Epidermal melanocyte (primary cell): Measurements from ENCODE around the gene TRPV2.
A peak's percentile ranks its signal among the peaks of the same experiment; 100 is the strongest.
"Not testable (repeated sequence)": the region's sequence is repeated elsewhere in the genome, so short reads cannot be mapped to it uniquely, and the experiment has no call there.

Source experiments
- DNase-seq: peaks from one replicate; pipeline ENCODE4 v3.0.0; 2011; ENCODE audit warnings: low spot score; ENCODE audit not compliant: insufficient read length

TRPV2 gene, protein sequence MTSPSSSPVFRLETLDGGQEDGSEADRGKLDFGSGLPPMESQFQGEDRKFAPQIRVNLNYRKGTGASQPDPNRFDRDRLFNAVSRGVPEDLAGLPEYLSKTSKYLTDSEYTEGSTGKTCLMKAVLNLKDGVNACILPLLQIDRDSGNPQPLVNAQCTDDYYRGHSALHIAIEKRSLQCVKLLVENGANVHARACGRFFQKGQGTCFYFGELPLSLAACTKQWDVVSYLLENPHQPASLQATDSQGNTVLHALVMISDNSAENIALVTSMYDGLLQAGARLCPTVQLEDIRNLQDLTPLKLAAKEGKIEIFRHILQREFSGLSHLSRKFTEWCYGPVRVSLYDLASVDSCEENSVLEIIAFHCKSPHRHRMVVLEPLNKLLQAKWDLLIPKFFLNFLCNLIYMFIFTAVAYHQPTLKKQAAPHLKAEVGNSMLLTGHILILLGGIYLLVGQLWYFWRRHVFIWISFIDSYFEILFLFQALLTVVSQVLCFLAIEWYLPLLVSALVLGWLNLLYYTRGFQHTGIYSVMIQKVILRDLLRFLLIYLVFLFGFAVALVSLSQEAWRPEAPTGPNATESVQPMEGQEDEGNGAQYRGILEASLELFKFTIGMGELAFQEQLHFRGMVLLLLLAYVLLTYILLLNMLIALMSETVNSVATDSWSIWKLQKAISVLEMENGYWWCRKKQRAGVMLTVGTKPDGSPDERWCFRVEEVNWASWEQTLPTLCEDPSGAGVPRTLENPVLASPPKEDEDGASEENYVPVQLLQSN

DNA sequence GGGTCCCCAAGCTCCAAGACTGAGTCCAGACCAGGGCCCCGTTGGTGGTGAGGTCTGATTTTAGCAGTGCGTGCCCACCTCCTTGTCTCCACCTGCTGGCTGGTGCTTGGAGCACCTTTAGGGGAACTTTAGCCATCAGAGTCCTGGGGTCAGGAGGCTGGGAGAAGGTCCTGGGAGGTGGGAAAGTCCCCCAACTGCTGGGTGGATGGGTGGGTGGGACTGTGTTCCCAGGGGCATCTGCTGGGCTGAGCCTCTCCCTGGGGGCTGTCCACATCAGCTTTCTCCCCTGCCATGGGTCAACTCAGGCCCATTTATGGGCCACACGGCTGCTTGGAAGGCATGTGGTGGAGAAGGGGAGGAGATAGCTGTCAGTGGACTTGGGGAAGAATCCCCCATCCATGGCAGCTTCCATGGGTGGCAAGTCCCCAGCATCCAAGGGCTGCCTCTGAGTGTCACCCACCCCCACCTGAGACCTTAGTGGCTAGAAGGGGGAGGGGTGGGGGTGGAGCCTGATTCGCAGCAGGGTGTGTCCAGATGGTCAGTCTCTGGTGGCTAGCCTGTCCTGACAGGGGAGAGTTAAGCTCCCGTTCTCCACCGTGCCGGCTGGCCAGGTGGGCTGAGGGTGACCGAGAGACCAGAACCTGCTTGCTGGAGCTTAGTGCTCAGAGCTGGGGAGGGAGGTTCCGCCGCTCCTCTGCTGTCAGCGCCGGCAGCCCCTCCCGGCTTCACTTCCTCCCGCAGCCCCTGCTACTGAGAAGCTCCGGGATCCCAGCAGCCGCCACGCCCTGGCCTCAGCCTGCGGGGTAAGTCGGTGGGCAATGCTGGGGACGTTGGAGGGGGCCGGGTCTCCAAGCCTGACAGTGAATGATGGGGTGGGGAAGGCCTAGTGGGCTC is at the start of gene TRPV2:
Gene TRPV2 (plus strand): TSS at position 541 of the 894 bp plus-strand sequence. CDS start 2,098 bp downstream, outside the sequence.
- no peak for DNase-seq

DNA sequence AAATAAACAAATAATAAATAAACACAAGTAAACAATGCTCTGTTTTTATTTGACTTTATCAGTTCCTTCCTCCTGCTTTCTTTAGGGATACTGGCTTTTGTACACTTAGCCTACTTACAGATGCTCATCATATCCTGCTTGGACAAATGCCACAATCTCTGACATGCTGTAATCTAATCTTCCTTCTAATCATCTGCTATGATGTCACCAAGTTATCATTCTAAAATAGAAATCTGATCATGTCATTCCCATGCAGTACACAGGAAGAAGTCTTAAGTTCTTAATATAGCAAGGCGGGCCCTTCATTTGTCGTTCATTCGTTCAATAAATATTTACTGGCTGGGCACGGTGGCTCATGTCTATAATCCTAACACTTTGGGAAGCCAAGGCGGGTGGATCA is 43.6 kb upstream of the TRPV2 start:
- no peak for DNase-seq

- no peak for DNase-seq
Measured at GRCh38 chr17:16374146-16374938, 41.0 kb upstream of the TRPV2 start.

GRCh38 chr17:16377941-16378341 is 37.4 kb upstream of the TRPV2 start:
- peak; percentile 61 for DNase-seq

DNA sequence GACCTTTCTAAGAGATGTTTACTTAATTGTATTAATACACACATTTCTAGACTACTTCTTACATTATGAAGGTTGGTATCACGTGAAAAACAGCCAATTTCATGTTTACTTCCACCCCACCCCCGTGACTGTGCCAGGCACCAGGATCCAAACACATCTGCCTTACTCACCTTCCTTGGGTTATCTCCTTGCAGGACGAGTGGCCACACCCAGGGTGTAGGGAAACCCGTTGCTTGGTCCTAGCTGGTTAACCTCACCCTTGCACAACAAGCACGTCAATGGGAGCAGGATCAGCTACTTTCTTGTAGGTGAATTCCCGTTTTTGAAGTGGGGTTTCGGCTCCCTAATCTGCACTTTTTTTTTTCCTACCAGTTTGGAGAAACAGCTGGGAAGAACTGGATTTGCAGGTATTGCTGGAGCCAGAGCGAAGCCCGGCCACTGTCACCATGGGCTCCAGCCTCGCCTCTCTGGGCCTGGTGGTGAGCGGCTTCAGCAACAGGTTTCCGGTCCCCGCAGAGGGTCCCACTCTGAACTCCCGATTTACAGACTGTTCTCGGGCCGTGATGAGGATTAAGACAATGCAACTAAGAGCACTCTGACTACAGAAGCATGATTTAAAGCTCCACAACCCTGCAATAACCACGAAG is 36.6 kb upstream of the TRPV2 start:
- no peak for DNase-seq

GRCh38 chr17:16379654-16380053 is 35.7 kb upstream of the TRPV2 start:
- DNase-seq: no peak

DNA sequence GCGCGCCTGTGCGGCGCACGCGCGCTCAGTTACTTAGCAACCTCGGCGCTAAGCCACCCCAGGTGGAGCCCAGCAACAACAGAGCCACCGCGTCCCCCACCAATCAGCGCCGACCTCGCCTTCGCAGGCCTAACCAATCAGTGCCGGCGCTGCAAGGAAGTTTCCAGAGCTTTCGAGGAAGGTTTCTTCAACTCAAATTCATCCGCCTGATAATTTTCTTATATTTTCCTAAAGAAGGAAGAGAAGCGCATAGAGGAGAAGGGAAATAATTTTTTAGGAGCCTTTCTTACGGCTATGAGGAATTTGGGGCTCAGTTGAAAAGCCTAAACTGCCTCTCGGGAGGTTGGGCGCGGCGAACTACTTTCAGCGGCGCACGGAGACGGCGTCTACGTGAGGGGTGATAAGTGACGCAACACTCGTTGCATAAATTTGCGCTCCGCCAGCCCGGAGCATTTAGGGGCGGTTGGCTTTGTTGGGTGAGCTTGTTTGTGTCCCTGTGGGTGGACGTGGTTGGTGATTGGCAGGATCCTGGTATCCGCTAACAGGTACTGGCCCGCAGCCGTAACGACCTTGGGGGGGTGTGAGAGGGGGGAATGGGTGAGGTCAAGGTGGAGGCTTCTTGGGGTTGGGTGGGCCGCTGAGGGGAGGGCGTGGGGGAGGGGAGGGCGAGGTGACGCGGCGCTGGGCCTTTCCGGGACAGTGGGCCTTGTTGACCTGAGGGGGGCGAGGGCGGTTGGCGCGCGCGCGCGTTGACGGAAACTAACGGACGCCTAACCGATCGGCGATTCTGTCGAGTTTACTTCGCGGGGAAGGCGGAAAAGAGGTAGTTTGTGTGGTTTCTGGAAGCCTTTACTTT is 34.5 kb upstream of the TRPV2 start, which contains the start of gene UBB:
Gene UBB (plus strand): TSS at position 452 of the 856 bp plus-strand sequence. CDS start 817 bp downstream, outside the sequence.
- DNase-seq: peak; percentile 73

DNA sequence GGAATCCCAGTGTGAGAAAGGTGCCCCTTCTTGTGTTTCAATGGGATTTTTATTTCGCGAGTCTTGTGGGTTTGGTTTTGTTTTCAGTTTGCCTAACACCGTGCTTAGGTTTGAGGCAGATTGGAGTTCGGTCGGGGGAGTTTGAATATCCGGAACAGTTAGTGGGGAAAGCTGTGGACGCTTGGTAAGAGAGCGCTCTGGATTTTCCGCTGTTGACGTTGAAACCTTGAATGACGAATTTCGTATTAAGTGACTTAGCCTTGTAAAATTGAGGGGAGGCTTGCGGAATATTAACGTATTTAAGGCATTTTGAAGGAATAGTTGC is 33.9 kb upstream of the TRPV2 start:
- no peak for DNase-seq

GRCh38 chr17:16383216-16383615 is 32.2 kb upstream of the TRPV2 start:
- DNase-seq: no peak

DNA sequence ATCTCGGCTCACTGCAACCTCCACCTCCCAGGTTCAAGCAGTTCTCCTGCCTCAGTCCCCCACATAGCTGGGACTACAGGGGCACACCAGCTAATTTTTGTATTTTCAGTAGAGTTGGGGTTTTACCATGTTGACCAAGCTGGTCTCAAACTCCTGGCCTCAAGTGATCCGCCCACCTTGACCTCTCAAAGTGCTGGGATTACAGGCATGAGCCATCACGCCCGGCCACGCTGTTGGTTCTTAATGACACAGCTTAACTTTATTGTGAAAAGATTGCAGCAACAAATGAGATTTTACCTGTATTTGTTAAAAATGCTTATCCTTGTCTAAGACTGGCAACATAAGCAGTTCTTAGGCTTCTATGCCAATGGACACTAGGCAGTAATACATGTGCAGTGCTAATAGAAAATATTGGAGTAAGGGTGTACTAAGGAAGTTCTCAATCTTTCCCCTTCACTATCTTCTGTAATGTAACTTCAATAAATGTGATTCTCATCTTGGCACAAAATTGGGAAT is 31.5 kb upstream of the TRPV2 start:
- no peak for DNase-seq

- DNase-seq: no peak
Measured at GRCh38 chr17:16384557-16384956, 30.8 kb upstream of the TRPV2 start.

DNA sequence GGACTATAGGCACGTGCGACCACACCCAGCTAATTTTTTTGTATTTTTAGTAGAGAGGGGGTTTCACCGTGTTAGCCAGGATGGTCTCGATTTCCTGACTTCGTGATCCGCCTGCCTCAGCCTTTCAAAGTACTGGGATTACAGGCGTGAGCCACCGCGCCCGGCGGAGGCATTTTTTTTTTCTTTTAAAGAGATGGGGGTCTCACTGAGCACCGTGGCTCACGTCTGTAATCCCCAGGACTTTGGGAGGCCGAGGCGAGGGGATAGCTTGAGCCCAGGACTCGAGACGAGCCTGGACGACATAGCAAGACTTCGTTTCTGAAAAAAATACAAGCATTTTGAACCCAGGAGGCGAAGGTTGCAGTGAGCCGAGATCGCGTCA is 29.3 kb upstream of the TRPV2 start:
- not testable (repeated sequence) for DNase-seq

DNA sequence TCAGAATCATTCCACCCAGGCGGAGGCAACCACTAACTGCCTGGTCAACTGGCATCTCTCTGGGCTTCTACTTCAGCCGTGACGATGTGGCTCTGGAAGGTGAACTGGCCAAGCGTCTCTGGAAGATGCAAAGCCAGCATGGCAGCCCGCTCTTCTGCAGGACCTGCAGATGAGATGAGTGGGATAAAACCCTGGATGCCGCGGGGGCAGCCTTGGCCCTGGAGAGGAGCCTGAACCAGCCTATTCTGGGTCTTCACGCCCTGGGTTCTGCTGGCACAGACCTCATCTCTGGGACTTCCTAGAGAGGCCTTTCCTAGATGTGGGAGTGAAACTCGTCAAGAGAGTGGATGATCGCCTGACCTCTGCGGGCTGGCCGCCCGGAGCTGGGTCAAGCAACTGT is 23.9 kb upstream of the TRPV2 start:
- no peak for DNase-seq

GRCh38 chr17:16392491-16392890 is 22.9 kb upstream of the TRPV2 start:
- not testable (repeated sequence) for DNase-seq

GRCh38 chr17:16395887-16396286 is 19.5 kb upstream of the TRPV2 start:
- DNase-seq: not testable (repeated sequence)

- DNase-seq: not testable (repeated sequence)
Measured at GRCh38 chr17:16396693-16397092, 18.7 kb upstream of the TRPV2 start.

DNA sequence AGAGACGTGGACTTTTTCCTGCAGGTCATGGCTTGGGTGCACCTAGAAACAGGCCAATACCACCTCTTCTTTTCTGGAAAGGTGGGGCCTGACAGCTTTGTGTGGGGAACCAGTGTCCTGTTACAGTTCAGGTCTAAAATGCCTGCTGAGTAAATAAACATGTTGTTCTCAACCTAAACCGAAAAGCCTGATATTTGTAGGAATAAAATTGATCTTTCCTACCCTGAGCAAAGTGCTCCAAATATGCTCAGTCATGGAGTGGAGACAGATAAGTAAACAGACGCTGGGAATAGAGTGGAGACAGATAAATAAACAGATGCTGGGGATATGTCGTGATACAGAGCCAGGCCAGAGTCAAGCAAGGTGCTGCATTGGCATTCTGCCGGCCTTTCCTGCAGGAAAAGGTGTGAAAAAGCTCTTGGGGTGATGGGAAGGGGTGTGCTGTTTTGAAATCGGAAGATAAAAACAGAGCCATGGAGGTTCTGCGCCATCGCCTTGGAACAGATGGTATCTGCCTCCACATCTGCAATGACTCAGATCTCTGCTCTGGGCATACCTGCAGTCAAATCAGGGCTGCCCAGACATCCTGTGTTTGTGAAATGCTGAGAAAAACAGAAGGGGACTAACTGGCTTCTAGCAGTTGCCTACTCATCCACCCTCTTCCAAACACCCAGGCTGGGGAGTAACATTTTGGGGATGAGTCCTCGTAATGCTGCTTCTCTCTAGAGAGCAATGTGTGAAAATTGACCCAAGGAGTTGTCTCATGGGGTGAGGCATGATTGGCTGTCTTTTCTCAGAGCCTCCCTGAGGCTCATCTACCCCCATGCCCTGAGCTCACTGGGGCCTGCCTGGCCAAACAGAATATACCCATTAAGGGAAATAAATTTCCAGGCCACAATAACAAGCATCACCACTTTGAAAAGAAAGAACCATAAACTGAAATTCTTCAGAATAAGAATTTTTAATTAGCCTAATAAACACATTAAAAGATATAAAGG is 16.8 kb upstream of the TRPV2 start:
- DNase-seq: no peak

GRCh38 chr17:16403847-16404246 is 11.5 kb upstream of the TRPV2 start:
- DNase-seq: not testable (repeated sequence)
